K562 (cell line): ENCODE measurements around the gene CCT5. TPM values are rescaled to one million over a fixed set of nuclear protein-coding genes. Genes with fewer than 3 reads are reported as not detected.

ENCODE experiments used
- ATAC-seq: fragments of 200-7000 bp; cut with Tn5 transposase; 3 replicates; pipeline ENCODE4 v1.9.1; 2020; ENCODE audit warnings: moderate library complexity
- BruUV-seq: library from RNA; stranded (reverse); fragments of 400-500 nt; replicated peaks from 2 replicates; lab custom pipeline; 2021; lab: Mats Ljungman, UMichigan
- CTCF ChIA-PET: fragments of 300-600 bp; formaldehyde crosslinking; extraction: SDS; loops from one replicate; lab custom pipeline; 2021; ENCODE audit warnings: low intra/inter-chr PET ratio; lab: Yijun Ruan, JAX
- POLR2A ChIA-PET: fragments of 300-600, 350-650 bp; sonication (Branson Sonifier 250); formaldehyde crosslinking; extraction: SDS; loops from one replicate; lab custom pipeline; 2021; ENCODE audit warnings: antibody characterized with exemption, inconsistent platforms; lab: Yijun Ruan, JAX
- DNase-seq, 4 experiments: peaks; one replicate each; pipeline versions ENCODE4 v3.0.0 to v3.0.0-alpha.2; 2011 to 2018; ENCODE audit warnings: low spot score in 3 of 4, mixed read lengths in 3 of 4; ENCODE audit errors: extremely low read depth in 1 of 4
- FAIRE-seq: peaks from 2 replicates; lab custom pipeline; 2011; peaks lifted over from hg19 to GRCh38; lab: Jason Lieb, UNC
- H2AFZ ChIP-seq: 2 replicates; pipeline ENCODE4 v1.6.0; 2011; ENCODE audit warnings: low read depth, low read length, control low read depth, inconsistent platforms
- H3K27ac ChIP-seq: fragments of 200-600 bp; 3 replicates; pipeline ENCODE4 v1.8.0; 2011; ENCODE audit warnings: low read depth, mild to moderate bottlenecking, control low read depth, inconsistent platforms, low read length, moderate library complexity, mixed read lengths; ENCODE audit errors: extremely low read depth
- H3K27me3 ChIP-seq, 2 experiments: fragments of 300-600 bp in 1 of 2; 2 replicates in 1 of 2; 3 replicates in 1 of 2; pipeline versions ENCODE4 v1.6.0 to v1.8.0; 2011; ENCODE audit warnings: inconsistent platforms in 2 of 2, low read length in 2 of 2, mild to moderate bottlenecking in 1 of 2, mixed read lengths in 1 of 2, moderate library complexity in 1 of 2; ENCODE audit not compliant: control insufficient read depth in 2 of 2, insufficient read depth in 2 of 2
- H3K36me3 ChIP-seq: fragments of 300-600 bp; 3 replicates; pipeline ENCODE4 v1.8.0; 2011; ENCODE audit warnings: mild to moderate bottlenecking, low read length, inconsistent platforms; ENCODE audit not compliant: control insufficient read depth, insufficient read depth
- H3K4me1 ChIP-seq, 2 experiments: fragments of 200-600 bp in 1 of 2; replicated peaks in 1 of 2; 2 replicates in 1 of 2; 3 replicates in 1 of 2; pipeline versions ENCODE4 v1.5.1 to v1.8.0; 2011; ENCODE audit warnings: inconsistent platforms in 2 of 2, low read length in 2 of 2, mild to moderate bottlenecking in 1 of 2, mixed read lengths in 1 of 2, moderate library complexity in 1 of 2; ENCODE audit not compliant: control insufficient read depth in 2 of 2, insufficient read depth in 2 of 2
- H3K4me2 ChIP-seq: 2 replicates; pipeline ENCODE4 v1.6.1; 2011; ENCODE audit warnings: low read length, control low read depth, inconsistent platforms, mixed read lengths; ENCODE audit not compliant: insufficient read depth
- H3K4me3 ChIP-seq: fragments of 200-600 bp; sonication (generic), shearing (Covaris generic); 2 replicates; pipeline ENCODE4 v1.5.1; 2016; ENCODE audit warnings: control low read depth, inconsistent platforms
- H3K79me2 ChIP-seq: fragments of 200-600 bp; 3 replicates; pipeline ENCODE4 v1.8.0; 2011; ENCODE audit warnings: low read length, inconsistent platforms; ENCODE audit not compliant: control insufficient read depth, insufficient read depth
- H3K9ac ChIP-seq, 2 experiments: 2 replicates each; pipeline versions ENCODE4 v1.6.0 to v1.6.1; 2011; ENCODE audit warnings: low read depth in 2 of 2, low read length in 2 of 2, control low read depth in 1 of 2, inconsistent platforms in 1 of 2, mild to moderate bottlenecking in 1 of 2, mixed read lengths in 1 of 2; ENCODE audit not compliant: insufficient read depth in 1 of 2
- H3K9me1 ChIP-seq: one replicate; pipeline ENCODE4 v1.6.0; 2011; ENCODE audit warnings: inconsistent platforms, mild to moderate bottlenecking, low read length, moderate library complexity; ENCODE audit not compliant: control insufficient read depth, insufficient read depth
- H3K9me3 ChIP-seq: replicated peaks from 2 replicates; pipeline ENCODE4 v1.5.1; 2011; ENCODE audit warnings: low read depth, low read length, inconsistent platforms; ENCODE audit not compliant: control insufficient read depth, insufficient read depth
- H4K20me1 ChIP-seq: replicated peaks from 2 replicates; pipeline ENCODE4 v1.6.1; 2011; ENCODE audit warnings: low read length, inconsistent platforms, mixed read lengths; ENCODE audit not compliant: control insufficient read depth, insufficient read depth
- GABPB1 ChIP-seq: sonication (generic); formaldehyde crosslinking; IDR thresholded peaks from 2 replicates; pipeline ENCODE4 v1.8.0; 2022; ENCODE audit warnings: mild to moderate bottlenecking, missing genetic modification reagents
- WGBS: fragments of 100-300 bp; shearing (Covaris generic); methylation state at CpG from one replicate; pipeline ENCODE4 v1.1.6; 2016; ENCODE audit warnings: low coverage, mixed read lengths; ENCODE audit not compliant: insufficient coverage; ENCODE audit errors: missing lambda C conversion rate; 5-methylcytosine and 5-hydroxymethylcytosine counted together
- in situ Hi-C: fragments of 300-500 bp; cut with MboI; formaldehyde crosslinking; loops from 4 replicates; pipeline ENCODE4 v1.15.0; 2018; ENCODE audit warnings: inconsistent platforms, mixed read lengths
- intact Hi-C: fragments of 100-400 bp; cut with micrococcal nuclease; formaldehyde crosslinking; loops from 2 replicates; pipeline ENCODE4 v1.14.2; 2022
- polyA plus RNA-seq, 8 experiments: library from polyadenylated mRNA; depleted of rRNA in 4 of 8; stranded (reverse) in 5 of 8; unstranded in 3 of 8; fragments of >200 nt; fragmentation: Nextera tagmentation in 2 of 8; fragmentation: Illumina TruSeq in 1 of 8; extraction: Ambion mirVana in 2 of 8; extraction: Trizol in 1 of 8; gene quantifications; 2 replicates each; pipeline versions ENCODE4 v1.2.1 to v1.2.3, GENCODE V29; 2011 to 2014; ENCODE audit warnings: inconsistent platforms in 1 of 8, missing spikeins in 1 of 8
- total RNA-seq, 7 experiments: library from RNA; depleted of rRNA in 6 of 7; stranded (reverse); fragments of >200 nt in 6 of 7; fragmentation: Illumina TruSeq in 2 of 7; extraction: Trizol in 2 of 7; gene quantifications; 2 replicates each; pipeline versions ENCODE4 v1.2.1 to v1.2.3, GENCODE V29; 2011 to 2021; ENCODE audit warnings: low replicate concordance in 1 of 7
- TF ChIP-seq, protein P1 (sequence below): sonication (generic); formaldehyde crosslinking; IDR thresholded peaks from 2 replicates; pipeline ENCODE4 v1.8.0; 2022; ENCODE audit warnings: missing genetic modification reagents, mild to moderate bottlenecking, borderline replicate concordance
- TF ChIP-seq, protein P2 (sequence below), 3 experiments: fragments of 200-800 bp in 1 of 3; sonication (Bioruptor generic) in 1 of 3; sonication (generic) in 1 of 3; formaldehyde crosslinking in 1 of 3; IDR thresholded peaks; 2 replicates each; pipeline versions ENCODE4 v1.6.1 to v1.8.0; 2016 to 2022; ENCODE audit warnings: mild to moderate bottlenecking in 2 of 3, missing compliant biosample characterization in 2 of 3, missing genetic modification characterization in 2 of 3, missing genetic modification reagents in 1 of 3
- TF ChIP-seq, protein P3 (sequence below): fragments of 450-650 bp; IDR thresholded peaks from 2 replicates; pipeline ENCODE4 v1.6.1; 2016; ENCODE audit warnings: antibody characterized with exemption
- TF ChIP-seq, protein P4 (sequence below): fragments of 250-450 bp; sonication (Bioruptor Pico); IDR thresholded peaks from 2 replicates; pipeline ENCODE4 v1.4.0; 2020; ENCODE audit warnings: mild to moderate bottlenecking, moderate library complexity
- TF ChIP-seq, protein P5 (sequence below): sonication (generic); formaldehyde crosslinking; IDR thresholded peaks from 2 replicates; pipeline ENCODE4 v1.8.0; 2023; ENCODE audit warnings: mild to moderate bottlenecking, missing genetic modification reagents

CCT5 gene
- total and polyA plus RNA-seq, 9 of the 15 experiments (the other 6 are each of a cell fraction or from before 2014, with no cell fraction given): 782 to 1,606 (median 1,153) TPM

DNA sequence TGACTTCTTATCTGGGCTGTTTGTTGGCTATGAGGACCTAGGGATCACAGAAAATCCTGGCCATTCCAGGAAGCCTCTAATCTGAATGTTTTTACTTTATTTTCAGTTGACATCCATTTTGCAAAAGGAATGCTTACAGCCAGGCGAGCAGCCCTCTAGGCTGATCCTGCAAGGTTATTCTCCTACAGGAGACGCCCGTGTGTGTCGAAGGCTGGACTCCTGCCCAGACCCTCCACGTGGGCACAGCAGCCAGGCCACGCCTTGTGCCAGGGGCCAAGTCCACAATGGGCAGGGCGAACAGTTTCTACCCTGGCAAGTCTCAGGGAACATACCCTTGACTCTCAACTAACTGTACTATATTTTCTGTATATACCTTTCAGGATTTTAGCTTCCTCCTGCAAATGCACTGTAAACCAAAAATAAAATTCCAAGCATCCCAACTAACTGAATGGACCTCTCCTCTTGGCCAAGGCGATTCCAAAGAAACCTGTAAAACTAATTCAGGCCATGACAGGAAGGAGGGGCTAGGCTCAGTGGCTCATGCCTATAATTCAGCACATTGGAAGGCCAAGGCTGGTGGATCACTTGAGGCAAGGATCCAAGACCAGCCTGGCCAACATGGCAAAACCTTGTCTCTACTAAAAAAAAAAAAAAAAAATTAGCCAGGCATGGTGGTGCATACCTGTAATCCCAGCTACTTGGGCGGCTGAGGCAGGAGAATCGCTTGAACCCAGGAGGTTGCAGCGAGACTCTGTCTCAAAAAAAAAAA is 51.9 kb downstream of the CCT5 start:
- intact Hi-C loops: loop anchor here (10.0 kb wide), 1 partner anchor 303 kb away; no protein-coding TSS in a partner anchor
- peak overlapping the region; percentile 75 for H3K4me2 ChIP-seq
- TF ChIP-seq, protein P1, sequence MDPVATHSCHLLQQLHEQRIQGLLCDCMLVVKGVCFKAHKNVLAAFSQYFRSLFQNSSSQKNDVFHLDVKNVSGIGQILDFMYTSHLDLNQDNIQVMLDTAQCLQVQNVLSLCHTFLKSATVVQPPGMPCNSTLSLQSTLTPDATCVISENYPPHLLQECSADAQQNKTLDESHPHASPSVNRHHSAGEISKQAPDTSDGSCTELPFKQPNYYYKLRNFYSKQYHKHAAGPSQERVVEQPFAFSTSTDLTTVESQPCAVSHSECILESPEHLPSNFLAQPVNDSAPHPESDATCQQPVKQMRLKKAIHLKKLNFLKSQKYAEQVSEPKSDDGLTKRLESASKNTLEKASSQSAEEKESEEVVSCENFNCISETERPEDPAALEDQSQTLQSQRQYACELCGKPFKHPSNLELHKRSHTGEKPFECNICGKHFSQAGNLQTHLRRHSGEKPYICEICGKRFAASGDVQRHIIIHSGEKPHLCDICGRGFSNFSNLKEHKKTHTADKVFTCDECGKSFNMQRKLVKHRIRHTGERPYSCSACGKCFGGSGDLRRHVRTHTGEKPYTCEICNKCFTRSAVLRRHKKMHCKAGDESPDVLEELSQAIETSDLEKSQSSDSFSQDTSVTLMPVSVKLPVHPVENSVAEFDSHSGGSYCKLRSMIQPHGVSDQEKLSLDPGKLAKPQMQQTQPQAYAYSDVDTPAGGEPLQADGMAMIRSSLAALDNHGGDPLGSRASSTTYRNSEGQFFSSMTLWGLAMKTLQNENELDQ (CRISPR knock-in tag): no peak
- TF ChIP-seq, protein P2, sequence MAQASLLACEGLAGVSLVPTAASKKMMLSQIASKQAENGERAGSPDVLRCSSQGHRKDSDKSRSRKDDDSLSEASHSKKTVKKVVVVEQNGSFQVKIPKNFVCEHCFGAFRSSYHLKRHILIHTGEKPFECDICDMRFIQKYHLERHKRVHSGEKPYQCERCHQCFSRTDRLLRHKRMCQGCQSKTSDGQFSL (CRISPR knock-in tag; IDR thresholded peaks at IDR 0.05): no peak
- TF ChIP-seq, protein P2 (tag; IDR thresholded peaks at IDR 0.05): no peak
- TF ChIP-seq, protein P3, sequence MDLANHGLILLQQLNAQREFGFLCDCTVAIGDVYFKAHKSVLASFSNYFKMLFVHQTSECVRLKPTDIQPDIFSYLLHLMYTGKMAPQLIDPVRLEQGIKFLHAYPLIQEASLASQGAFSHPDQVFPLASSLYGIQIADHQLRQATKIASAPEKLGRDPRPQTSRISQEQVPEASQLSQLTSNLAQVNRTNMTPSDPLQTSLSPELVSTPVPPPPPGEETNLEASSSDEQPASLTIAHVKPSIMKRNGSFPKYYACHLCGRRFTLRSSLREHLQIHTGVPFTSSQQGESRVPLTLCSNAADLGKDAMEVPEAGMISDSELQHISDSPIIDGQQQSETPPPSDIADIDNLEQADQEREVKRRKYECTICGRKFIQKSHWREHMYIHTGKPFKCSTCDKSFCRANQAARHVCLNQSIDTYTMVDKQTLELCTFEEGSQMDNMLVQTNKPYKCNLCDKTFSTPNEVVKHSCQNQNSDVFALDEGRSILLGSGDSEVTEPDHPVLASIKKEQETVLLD: no peak
- TF ChIP-seq, protein P4, sequence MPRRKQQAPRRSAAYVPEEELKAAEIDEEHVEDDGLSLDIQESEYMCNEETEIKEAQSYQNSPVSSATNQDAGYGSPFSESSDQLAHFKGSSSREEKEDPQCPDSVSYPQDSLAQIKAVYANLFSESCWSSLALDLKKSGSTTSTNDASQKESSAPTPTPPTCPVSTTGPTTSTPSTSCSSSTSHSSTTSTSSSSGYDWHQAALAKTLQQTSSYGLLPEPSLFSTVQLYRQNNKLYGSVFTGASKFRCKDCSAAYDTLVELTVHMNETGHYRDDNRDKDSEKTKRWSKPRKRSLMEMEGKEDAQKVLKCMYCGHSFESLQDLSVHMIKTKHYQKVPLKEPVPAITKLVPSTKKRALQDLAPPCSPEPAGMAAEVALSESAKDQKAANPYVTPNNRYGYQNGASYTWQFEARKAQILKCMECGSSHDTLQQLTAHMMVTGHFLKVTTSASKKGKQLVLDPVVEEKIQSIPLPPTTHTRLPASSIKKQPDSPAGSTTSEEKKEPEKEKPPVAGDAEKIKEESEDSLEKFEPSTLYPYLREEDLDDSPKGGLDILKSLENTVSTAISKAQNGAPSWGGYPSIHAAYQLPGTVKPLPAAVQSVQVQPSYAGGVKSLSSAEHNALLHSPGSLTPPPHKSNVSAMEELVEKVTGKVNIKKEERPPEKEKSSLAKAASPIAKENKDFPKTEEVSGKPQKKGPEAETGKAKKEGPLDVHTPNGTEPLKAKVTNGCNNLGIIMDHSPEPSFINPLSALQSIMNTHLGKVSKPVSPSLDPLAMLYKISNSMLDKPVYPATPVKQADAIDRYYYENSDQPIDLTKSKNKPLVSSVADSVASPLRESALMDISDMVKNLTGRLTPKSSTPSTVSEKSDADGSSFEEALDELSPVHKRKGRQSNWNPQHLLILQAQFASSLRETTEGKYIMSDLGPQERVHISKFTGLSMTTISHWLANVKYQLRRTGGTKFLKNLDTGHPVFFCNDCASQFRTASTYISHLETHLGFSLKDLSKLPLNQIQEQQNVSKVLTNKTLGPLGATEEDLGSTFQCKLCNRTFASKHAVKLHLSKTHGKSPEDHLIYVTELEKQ (CRISPR knock-in tag): no peak
- TF ChIP-seq, protein P5, sequence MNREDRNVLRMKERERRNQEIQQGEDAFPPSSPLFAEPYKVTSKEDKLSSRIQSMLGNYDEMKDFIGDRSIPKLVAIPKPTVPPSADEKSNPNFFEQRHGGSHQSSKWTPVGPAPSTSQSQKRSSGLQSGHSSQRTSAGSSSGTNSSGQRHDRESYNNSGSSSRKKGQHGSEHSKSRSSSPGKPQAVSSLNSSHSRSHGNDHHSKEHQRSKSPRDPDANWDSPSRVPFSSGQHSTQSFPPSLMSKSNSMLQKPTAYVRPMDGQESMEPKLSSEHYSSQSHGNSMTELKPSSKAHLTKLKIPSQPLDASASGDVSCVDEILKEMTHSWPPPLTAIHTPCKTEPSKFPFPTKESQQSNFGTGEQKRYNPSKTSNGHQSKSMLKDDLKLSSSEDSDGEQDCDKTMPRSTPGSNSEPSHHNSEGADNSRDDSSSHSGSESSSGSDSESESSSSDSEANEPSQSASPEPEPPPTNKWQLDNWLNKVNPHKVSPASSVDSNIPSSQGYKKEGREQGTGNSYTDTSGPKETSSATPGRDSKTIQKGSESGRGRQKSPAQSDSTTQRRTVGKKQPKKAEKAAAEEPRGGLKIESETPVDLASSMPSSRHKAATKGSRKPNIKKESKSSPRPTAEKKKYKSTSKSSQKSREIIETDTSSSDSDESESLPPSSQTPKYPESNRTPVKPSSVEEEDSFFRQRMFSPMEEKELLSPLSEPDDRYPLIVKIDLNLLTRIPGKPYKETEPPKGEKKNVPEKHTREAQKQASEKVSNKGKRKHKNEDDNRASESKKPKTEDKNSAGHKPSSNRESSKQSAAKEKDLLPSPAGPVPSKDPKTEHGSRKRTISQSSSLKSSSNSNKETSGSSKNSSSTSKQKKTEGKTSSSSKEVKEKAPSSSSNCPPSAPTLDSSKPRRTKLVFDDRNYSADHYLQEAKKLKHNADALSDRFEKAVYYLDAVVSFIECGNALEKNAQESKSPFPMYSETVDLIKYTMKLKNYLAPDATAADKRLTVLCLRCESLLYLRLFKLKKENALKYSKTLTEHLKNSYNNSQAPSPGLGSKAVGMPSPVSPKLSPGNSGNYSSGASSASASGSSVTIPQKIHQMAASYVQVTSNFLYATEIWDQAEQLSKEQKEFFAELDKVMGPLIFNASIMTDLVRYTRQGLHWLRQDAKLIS (CRISPR knock-in tag): 0 out of 2 replicates have a peak, but pooled peaks have one; percentile 50
- TF ChIP-seq GABPB1 (CRISPR knock-in tag): no peak

More for the DNA sequence above, 51.9 kb downstream of the CCT5 start:
- no peak overlapping the region for H2AFZ ChIP-seq
- H3K27ac ChIP-seq: peak overlapping the region; percentile 94
- H4K20me1 ChIP-seq: no peaks in the 10 kb centered on the region
- peaks cover 57% of the 10 kb centered on the region for H3K36me3 ChIP-seq
- ChIA-PET CTCF (no interaction called here), POLR2A (interaction anchor here (1.0 to 1.9 kb wide), 2 partner anchors 19 to 51 kb away, joined by 3 to 7 read pairs; partner anchors contain the start of gene MARCHF6)
- FAIRE-seq (no peak), ATAC-seq (no peak), DNase-seq (no peak)
- no peaks in the 10 kb centered on the region for H3K9me1 ChIP-seq
- peaks cover 98% of the 10 kb centered on the region for H3K79me2 ChIP-seq
- H3K9ac ChIP-seq: peak overlapping the region; percentile 79 to 89
- in situ Hi-C loops: no loop called here
- peaks cover 43 to 44% of the 10 kb centered on the region in 2 experiments for H3K4me1 ChIP-seq
- WGBS: 55% methylated on average over 11 of the region's 11 CpGs
- H3K4me3 ChIP-seq: no peak overlapping the region
- H3K9me3 ChIP-seq: 0 out of 2 replicates have a peak, but pooled peaks cover 4% of the 10 kb centered on the region
- H3K27me3 ChIP-seq: no peaks in the 10 kb centered on the region
- BruUV-seq: no TSS peak
